GM19455 (cell line): Measurements from ENCODE around the gene LRRC3B.
"Not testable (repeated sequence)": the region's sequence is repeated elsewhere in the genome, so short reads cannot be mapped to it uniquely, and the experiment has no call there.

Experiments
- ATAC-seq: cut with Tn5 transposase; IDR thresholded peaks from one replicate; pipeline ENCODE4 v1.9.1; 2021; ENCODE audit not compliant: unreplicated experiment

LRRC3B gene, protein sequence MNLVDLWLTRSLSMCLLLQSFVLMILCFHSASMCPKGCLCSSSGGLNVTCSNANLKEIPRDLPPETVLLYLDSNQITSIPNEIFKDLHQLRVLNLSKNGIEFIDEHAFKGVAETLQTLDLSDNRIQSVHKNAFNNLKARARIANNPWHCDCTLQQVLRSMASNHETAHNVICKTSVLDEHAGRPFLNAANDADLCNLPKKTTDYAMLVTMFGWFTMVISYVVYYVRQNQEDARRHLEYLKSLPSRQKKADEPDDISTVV

DNA sequence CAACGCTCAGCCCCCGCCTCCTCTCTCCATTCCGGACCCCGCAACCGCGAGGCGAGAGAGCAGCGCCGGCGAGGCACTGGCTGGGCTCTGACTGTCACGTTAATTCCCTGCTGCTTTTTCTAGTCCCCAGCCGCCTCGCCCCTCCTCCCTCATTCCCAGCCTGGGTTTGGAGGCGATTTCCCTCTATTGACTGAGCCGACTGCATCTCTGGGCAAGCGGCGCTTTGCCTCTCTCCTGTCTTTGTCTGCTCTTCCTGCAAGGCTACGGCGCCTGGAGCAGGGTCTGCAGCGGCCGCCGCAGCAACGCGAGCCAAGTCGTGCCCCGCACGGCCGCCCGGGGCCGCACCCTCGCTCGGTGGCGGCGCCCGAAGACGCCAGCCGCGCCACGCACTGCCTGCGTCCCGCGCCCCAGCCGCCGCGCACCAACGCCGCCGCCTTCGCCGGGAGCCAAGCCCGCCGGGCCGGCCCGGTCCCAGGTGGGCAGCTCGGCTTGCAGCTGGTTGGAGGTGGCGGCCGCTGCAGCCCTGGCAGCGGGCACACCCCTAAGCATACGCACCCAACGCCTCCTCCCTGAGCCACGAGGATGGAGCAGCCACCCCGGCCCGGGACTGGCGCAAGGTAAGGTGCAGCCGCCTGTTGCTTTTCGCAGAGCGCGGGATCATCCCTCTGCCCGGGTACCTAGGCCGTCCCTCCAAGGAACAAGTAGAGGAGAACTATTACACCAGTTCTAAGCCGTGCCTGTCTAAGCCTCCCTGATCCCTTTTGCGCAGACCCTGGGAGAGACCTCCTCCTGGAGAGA, at the start of gene LRRC3B:
LRRC3B (plus strand) TSS at position 152 of the 798 bp plus-strand sequence. CDS start 86,901 bp downstream, outside the sequence.
- ATAC-seq, result no peak

DNA sequence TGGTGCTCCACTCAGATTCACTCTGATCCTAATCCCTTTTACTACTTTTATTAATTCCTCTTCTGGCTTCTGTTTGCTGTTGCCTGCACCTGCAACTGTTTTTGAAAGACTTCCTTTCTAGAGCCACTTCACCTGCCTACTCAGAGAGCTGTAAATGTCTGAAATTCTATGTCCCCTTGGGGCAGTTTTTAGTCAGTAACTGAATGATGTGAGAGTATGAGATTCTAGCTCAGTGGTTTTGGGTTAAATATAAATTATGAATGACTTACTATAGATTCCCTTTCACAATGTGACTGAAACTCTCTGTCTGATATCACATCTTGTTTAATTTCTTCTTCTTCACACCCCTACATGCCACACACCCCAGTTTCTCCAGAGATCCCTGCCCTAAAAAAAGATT, 47.8 kb upstream of the LRRC3B start:
- no peak for ATAC-seq

DNA sequence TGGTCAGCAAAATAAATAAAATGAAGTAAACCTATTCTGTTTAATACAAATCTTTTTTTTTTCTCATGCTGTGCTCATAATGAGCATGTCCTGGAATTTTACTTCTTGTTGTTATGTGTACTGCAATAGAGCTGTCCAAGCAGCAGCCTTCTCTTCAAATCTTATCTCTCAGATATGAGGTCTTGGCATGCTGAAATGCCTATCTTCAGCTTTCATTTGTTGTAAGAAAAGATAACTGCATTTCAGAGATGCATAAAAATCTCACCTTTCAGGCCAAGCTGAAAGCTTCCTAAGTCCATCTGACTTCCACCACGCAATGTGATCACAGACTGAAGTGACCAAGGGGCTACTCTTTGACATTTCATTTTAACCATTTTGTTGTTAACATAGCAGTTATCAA, 43.5 kb upstream of the LRRC3B start:
- ATAC-seq, result no peak

DNA sequence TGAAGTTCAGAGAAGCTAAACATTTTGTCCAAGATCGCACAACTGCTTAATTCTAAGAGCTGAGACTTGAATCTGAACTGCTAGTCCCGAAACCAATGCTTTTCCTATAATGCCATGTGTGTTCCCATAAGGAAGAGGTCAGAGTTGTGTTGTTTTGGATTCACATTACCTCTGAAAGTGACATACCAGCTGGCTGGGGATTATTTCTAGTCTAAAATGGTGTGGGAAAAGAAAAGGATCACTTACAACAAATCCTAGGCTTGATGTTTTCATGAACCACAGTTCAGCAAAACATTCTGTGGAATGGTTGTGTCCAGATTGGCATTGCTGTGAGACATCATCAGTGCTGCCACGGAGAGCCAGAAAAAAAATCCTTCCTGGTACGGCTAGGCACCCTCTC, 35.0 kb upstream of the LRRC3B start:
- ATAC-seq, result no peak

DNA sequence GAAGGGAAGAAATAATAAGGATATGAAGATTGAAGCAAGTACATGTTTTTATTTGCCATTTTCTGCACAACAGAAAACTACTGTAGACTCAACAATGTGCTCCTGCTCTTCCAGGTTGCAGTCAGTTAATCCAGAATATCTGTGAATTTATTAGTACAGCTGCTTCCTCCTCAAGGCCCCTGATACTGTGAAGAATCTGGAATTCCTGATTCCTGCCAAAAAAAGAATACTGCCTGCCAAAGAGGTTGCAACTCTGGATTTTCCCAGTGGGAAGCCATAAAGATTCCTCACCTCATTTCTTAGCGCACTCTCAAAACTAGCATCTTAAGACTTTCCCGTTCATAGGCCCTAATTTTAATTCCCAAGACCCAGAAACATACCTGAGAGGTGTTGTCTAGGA, 33.6 kb upstream of the LRRC3B start:
- ATAC-seq, result no peak

DNA sequence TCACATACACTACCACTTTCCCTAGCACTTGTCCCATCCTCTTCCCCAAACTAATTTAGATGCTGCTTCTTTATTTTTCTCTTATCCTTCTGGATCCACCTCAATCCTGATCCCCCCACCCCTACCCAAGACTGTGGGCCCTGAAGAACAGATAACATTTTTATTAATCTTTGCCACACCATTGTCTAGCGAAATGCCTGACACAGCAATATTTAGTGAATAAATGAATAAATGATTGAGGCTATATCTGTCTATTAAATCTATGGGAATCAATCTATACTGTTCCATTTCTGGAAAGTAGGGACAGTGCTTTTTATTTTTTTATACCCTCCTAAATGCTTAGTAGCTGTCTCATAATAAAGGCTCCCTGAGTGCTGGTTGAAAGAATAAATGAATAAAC, 32.9 kb upstream of the LRRC3B start:
- no peak for ATAC-seq

DNA sequence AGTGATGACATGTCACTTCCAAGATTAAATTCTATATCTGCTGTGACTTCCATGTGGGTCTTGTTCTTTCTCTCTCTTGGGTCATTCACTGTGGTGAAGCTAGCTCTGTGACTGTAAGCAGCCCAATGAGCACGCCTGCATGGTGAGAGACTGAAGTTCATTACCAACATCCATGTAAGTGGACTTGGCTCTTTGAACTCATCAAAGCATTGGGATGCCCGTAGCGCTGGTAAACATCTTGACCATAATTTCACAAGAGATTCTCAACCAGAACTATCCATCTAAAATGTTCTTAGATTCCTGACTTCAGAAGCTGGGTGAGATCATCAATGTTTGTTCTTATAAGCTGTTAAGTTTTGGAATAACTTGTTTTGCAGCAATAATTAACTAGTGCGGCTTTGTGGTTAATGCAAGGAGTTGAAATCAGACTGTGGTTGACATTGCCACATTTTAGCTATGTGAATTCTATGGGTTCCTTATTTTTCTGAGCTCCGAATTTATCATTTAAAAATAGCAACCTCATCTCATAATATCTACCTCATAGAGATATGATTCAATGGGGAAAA, 31.6 kb upstream of the LRRC3B start:
- ATAC-seq, result no peak

DNA sequence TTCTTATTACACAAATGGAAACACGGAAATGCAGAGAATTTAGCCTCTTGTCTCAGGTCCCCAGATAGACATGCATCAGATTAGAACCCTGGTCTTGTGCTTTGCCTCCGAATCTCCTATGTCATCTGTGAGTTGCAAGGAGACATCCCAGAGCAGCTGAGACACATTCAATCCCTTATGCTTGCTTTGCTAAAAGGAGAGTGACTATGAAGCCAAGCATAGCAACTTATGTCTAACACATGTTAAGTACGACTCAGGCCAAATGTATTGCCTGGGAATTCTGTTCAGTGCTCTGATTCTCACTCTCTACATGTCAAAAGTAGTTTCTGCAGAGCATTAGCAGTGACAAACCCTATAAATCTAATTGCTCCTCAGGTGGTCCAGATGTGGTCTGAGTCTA, 30.6 kb upstream of the LRRC3B start:
- ATAC-seq, result no peak

DNA sequence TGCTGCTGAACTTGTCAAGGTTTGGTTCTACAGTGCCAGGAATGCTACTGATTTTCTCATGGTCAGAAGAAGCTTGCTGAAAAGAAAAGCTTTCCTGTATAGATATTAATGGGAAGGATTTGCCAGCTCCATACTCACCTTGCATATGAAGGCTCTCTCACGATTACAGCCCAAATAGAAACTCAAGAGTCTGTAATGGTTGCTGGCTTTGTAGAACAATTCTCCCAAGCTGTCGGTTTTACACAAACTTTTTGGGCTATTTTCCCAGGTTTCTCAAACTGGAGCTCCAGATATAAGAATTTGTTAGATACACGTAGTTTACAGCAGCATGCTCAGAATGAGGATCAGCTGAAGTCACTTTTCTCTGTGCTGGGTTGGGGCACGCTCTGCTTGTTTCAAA, 30.1 kb upstream of the LRRC3B start:
- no peak for ATAC-seq

DNA sequence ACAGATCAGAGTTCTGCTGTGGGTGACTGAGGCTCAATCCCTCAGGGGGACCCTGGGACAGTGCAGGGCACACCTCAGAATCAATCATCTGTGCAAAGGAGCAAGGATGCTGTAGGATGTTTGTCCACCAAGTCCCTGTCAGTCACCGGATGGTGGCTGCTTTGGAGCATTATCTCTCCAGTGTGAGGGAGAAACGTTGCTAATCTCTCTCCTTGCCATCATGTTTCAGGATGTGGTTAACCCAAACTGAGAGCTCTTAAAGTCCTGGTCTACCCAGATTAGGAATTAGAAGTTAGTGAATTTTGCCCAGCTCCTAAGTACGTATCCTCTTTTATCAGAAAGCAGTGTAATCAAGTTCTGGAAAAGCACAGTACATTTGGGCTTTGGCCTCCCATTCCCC, 26.2 kb upstream of the LRRC3B start:
- no peak for ATAC-seq

DNA sequence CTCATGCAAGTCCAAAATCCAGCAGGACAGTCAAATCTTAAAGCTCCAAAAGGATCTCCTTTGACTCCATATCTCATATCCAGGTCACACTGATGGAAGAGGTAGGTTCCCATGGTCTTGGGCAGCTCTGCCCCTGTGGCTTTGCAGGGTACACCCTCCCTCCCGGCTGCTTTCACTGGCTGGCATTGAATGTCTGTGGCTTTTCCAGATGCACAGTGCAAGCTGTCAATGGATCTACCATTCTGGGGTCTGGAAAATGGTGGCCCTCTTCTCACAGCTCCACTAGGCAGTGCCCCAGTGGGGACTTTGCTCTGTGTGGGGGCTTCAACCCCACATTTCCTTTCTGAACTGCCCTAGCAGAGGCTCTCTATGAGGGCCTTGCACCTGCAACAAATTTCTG, 19.3 kb upstream of the LRRC3B start:
- not testable (repeated sequence) for ATAC-seq

DNA sequence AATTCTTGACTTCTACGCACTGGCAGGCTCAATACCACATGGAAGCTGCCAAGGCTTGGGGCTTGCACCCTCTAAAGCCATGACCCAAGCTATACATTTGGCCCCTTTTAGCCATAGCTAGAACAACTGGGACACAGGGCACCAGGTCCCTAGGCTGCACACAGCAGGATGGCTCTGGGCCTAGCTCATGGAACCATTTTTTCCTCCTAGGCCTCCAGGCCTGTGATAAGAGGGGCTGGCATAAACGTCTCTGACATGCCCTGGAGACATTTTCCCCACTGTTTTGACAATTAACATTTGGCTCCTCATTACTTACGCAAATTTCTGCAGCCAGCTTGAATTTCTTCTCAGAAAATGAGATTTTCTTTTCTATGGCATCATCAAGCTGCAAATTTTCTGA, 18.8 kb upstream of the LRRC3B start:
- ATAC-seq, result not testable (repeated sequence)

DNA sequence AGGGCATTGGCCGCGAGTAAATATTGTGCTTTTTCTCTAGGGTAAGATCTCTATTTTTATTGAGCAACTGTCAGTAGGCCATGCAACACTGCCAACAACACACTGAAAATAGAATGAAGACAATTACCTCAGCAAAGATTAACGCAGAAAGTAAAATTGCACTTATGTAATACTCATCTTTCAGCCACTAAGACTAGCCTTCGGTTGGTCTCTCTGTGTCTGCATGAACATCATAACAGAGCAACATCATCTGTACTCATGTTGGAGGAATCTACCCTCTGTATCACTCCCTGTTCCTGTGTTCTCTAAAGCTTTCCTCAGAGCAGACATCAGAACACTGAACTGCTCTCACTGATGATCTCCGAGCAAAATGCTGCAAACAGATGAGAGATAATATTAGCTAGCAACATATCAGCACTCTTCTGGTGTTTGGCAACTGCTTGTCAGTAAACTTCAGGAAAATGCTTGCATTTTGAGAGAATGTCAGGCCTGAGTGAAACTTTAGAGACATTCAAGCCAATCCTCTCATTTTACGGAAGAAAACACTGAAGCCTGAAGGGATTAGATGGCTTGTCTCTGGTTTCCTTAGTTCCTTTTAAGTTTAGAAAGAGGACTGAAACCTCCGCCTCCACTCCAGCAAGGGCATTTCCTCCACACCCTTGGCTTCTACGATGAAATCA, 8.4 kb upstream of the LRRC3B start:
- ATAC-seq, result no peak

DNA sequence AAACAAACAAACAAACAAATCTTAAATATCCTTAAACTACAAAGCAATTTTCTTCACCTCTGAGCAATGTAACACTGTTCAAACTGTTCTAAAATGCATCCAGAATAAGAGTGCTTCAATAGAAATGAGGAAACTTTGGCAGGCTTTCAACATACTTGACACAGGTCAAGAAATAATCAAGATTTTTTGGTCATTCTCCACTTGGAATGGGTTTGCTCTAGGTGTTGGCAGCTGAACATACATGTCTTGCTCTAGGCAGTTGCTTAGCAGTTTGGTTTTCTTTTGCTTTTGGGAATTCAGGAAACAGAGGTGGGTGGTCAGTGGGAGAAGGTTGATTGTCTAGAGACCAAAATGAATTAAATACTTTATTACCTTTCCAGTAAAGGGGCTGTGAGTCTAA, 1.4 kb upstream of the LRRC3B start:
- no peak for ATAC-seq

DNA sequence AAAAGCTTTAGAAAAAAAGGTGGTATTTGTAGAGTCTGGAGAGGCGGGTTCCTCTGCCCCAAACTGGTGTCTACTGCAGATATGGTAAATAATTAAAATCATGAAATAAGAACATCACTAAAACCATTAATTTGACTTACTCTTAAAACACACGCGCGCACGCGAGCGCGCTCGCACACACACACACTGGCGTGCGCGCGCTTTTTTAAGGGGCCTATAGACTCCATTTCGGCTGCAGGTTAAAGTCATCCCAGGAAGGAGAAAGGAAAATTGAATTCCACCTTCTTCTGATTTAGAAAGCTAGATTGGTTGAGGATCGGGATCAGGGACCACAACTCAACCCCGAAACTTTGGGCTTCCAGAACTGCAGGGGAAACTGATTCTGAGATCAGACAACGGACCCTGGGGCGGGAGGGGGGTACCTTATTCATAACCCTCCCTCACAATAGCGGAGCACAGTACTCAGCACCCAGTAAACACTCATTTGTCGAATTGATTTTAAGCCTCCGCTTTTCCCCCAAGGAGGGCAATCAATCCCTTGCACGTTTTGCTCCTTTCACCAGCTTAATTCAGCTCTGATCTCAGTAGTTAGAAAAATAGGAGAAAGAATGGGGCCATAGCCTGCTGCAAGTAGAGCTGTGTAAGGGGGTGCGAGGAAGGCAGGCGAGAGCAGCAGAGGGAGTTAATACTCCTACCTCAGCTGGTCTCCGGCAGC, 509 bp upstream of the LRRC3B start:
- ATAC-seq, result no peak

DNA sequence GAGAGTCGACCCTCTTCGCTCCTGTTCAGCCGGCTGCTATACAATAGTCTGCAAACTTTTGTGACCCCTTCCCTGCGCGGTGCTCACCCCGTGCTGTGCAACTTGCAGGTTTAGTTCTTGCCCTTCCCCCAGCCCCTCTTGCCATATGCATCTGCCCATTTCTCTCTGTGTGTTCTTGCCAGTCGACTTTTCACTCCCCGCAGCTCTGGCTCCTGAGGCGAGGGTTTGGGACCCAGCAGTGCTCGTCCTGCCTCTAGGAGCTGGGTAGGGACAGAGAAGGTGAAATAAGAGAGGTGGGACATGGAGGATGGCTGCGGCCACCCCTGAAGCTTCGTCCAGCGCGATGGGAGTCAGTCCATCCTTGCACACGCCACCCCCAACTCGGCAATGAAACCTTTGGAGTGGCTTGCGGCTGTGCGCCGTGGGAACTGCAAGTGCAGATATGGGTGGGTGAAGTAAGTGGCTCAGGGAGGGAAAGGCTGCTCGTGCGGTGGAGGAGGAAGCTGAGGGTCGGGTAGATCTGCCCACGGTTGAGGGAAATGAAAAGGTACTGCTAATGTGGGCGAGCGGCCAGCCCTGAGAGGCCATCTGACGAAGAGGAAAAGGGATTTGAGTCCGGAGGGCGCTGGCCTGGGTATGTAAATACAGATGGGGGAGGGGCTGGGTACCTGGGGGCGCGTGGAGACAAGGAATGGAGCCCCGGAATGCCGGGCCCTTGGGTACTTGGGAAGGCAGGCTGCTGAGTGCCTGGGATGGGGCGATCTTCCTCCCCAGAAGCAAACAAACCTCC, 1.0 kb downstream of the LRRC3B start:
- no peak for ATAC-seq

DNA sequence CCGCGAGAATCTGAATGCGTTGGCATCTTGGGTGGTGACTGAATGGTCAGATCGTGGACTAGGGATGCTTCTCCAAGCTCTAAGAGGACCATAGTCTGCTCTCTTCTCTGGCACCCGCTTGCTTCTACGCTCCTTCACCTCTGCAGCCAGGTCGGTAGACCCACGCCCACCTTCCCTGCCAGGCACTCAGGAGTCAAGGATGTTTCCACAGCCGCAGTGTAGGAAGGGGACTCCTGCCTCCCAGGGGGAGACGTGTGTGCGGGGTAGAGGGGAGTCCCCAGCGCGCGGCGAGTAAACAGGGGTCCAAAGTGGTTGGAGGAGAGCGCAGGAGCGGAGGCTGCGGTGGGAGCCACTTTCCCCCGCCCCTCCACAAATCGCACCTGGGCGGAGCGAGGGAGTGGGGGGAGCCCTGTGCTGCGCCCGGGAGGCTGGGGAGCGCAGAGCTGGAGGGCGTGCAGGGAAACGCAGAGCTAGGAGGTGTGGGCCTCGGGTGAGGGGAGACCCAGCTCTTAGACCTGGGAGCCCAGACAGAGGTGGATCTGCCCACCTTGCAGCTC, 1.7 kb downstream of the LRRC3B start:
- no peak for ATAC-seq

DNA sequence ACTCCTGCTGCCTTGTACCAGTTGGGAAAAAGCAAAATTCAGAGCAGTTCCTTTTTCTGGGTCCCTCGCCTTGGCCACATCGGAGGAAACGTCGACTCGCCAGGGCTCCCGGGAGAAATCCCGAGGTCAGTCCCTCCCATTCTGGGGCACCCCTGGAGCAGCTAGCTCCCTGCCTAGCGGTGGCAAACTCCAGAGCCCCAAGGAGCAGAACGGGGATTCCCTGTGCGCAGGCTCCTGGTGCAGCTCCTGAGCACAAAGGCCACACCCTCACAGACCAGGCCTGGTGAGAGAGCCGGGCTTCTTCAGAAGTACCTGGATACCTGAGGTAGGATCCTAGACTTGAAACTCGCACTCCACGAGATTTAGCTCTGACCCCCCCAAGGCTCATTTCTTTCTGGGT, 2.6 kb downstream of the LRRC3B start:
- no peak for ATAC-seq

DNA sequence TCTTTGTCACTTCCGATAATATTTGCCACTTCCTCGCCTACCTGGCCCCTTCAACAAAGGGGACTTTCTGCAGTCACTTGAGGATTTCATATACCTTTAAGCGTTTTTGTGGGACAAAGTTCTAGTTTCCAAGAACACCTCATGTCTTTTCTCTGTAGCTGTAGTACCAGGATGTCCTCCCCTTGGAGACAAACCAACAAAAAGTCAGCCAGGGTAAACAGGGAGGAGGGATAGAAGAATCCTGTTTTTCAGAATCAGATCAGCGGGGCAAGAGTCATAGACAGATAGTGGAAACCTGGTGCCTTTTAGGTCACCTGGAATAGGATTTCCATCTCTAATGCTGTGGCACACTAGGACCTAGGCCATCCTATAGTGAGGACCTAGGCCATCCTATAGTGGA, 4.5 kb downstream of the LRRC3B start:
- ATAC-seq, result no peak

DNA sequence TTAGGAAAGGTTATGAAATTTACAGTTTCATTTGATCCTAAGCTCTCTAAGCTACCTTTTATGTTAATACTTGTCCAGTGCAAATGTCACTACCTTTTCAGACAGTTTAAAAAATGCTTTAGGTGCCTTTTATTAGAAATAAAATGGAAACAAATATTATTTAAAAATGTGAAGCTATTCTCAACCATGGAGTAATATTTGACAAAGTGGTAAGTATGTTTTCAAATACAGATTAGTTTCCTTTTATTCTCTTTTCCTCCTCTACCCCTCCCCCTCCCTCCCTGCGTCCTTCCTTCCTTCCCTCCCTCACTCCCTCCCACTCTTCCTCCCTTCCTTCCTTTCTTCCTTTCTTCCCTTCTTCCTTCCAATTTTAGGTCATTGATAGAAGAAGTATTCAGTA, 6.3 kb downstream of the LRRC3B start:
- no peak for ATAC-seq
